H1 (cell line): ENCODE results near the gene RBFA. TPM values are rescaled to one million over a fixed set of nuclear protein-coding genes. Genes with fewer than 3 reads are reported as not detected.

Source experiments
- GTF2F1 ChIP-seq: IDR thresholded peaks from 2 replicates; pipeline ENCODE4 v1.6.1; 2012; ENCODE audit warnings: low read depth, low read length, improper control_type of control experiment, borderline replicate concordance
- MAFK ChIP-seq: IDR thresholded peaks from 2 replicates; pipeline ENCODE4 v1.6.1; 2012; ENCODE audit warnings: low read depth, mild to moderate bottlenecking, improper control_type of control experiment, low read length
- SAP30 ChIP-seq: fragments of 300-600 bp; sonication (generic); IDR thresholded peaks from 2 replicates; pipeline ENCODE4 v1.7.1; 2012; ENCODE audit warnings: low read length, moderate library complexity, mild to moderate bottlenecking, inconsistent platforms; ENCODE audit not compliant: insufficient read depth, insufficient replicate concordance
- SP4 ChIP-seq: IDR thresholded peaks from 2 replicates; pipeline ENCODE4 v1.6.1; 2012; ENCODE audit warnings: low read length, inconsistent platforms
- TBP ChIP-seq: IDR thresholded peaks from 2 replicates; pipeline ENCODE4 v1.6.1; 2011; ENCODE audit warnings: low read depth, low read length, improper control_type of control experiment
- polyA plus RNA-seq, 7 experiments: library from polyadenylated mRNA; depleted of rRNA in 3 of 7; stranded (reverse) in 5 of 7; unstranded in 2 of 7; fragments of >200 nt in 5 of 7; fragments of 200-250 nt in 2 of 7; gene quantifications; 1 replicate in 5 of 7; 2 replicates in 1 of 7; 4 replicates in 1 of 7; pipeline versions ENCODE4 v1.2.1 to v1.2.3, GENCODE V29; 2011 to 2013; ENCODE audit warnings: missing spikeins in 2 of 7, mixed read lengths in 2 of 7
- total RNA-seq: library from RNA; stranded (reverse); fragmentation: NEBNext Ultra II Directional; extraction: Animal tissue kit (Norgen Biotek cat#: 25700); gene quantifications from 2 replicates; pipeline ENCODE4 v1.2.1, GENCODE V29; 2021

RBFA gene
- total and polyA plus RNA-seq, 2 of the 8 experiments (the other 6 are each of a cell fraction or from before 2014, with no cell fraction given), result 19.2 to 29.5 TPM

DNA sequence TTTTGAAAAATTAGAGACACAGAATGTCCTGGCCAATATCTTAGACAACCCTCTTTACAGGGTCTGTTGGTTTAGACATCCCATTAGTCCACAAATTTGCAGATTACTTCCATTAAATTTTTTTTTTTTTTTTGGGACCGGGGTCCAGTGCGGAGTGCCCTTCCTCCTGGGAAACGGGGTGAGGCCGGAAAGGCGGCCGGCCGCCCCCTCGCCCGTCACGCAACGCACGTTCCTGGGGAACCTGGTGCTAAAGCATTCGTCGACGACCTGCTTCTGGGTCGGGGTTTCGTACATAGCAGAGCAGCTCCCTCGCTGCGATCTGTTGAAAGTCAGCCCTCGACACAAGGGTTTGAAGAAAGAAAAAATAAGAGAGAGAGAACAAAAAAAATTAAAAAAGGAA is 21.5 kb upstream of the RBFA start (continued):
- no peak for TF ChIP-seq SP4
- TF ChIP-seq MAFK, result no peak
- TF ChIP-seq TBP, result no peak
- no peak for TF ChIP-seq GTF2F1
- no peak for TF ChIP-seq SAP30
